B cell (primary cell): ENCODE results near the gene CDKN1C. TPM values are rescaled to one million over a fixed set of nuclear protein-coding genes. Genes with fewer than 3 reads are reported as not detected.

Experiments used
- ATAC-seq: fragments of 200-7000 bp; cut with Tn5 transposase; one replicate; pipeline ENCODE4 v1.10.0; 2021; ENCODE audit warnings: low read depth, mild to moderate bottlenecking, moderate number of reproducible peaks, moderate library complexity
- CTCF ChIA-PET: fragments of 350-600 bp; sonication (Branson Sonifier 250); formaldehyde crosslinking; loops from one replicate; lab custom pipeline; 2021; ENCODE audit warnings: antibody characterized with exemption, inconsistent platforms; lab: Charles Lee
- POLR2A ChIA-PET: fragments of 350-600 bp; sonication (Branson Sonifier 250); formaldehyde crosslinking; loops from one replicate; lab custom pipeline; 2021; ENCODE audit warnings: antibody characterized with exemption; lab: Charles Lee
- DNase-seq: peaks from one replicate; pipeline ENCODE4 v3.0.0; 2013
- H2AFZ ChIP-seq: 2 replicates; pipeline ENCODE4 v1.6.1; 2012; ENCODE audit warnings: mild to moderate bottlenecking, low read depth, low read length; ENCODE audit not compliant: insufficient read depth, poor library complexity, severe bottlenecking
- H3K27ac ChIP-seq, 2 donors: 1 replicate in 1 of 2; 2 replicates in 1 of 2; pipeline ENCODE4 v1.5.1; 2012 to 2013; ENCODE audit warnings: low read length in 2 of 2, mild to moderate bottlenecking in 2 of 2, moderate library complexity in 1 of 2
- H3K27me3 ChIP-seq, 4 experiments: fragments of 200-600 bp in 1 of 4; sonication (generic) in 1 of 4; replicated peaks in 1 of 4; 1 replicate in 2 of 4; 2 replicates in 2 of 4; pipeline versions ENCODE4 v1.6.1 to v1.7.0; 2013 to 2016; ENCODE audit warnings: low read length in 3 of 4, mild to moderate bottlenecking in 2 of 4, mixed read lengths in 1 of 4, moderate library complexity in 1 of 4; ENCODE audit not compliant: insufficient read depth in 4 of 4, control insufficient read depth in 3 of 4; ENCODE audit errors: control extremely low read depth in 1 of 4
- H3K36me3 ChIP-seq, 2 experiments: replicated peaks in 1 of 2; 1 replicate in 1 of 2; 2 replicates in 1 of 2; pipeline versions ENCODE4 v1.6.1 to v1.7.1; 2013; ENCODE audit warnings: low read length in 1 of 2; ENCODE audit not compliant: insufficient read depth in 2 of 2, control insufficient read depth in 1 of 2; ENCODE audit errors: control extremely low read depth in 1 of 2, extremely low read depth in 1 of 2
- H3K4me1 ChIP-seq, 2 donors: fragments of 200-600 bp in 1 of 2; sonication (generic) in 1 of 2; 1 replicate in 1 of 2; 2 replicates in 1 of 2; pipeline versions ENCODE4 v1.5.1 to v1.6.1; 2013 to 2017; ENCODE audit warnings: low read length in 2 of 2; ENCODE audit not compliant: control insufficient read depth in 2 of 2, insufficient read depth in 2 of 2
- H3K4me2 ChIP-seq: replicated peaks from 2 replicates; pipeline ENCODE3; 2012; ENCODE audit warnings: mild to moderate bottlenecking, low read depth, low read length; ENCODE audit not compliant: poor library complexity, severe bottlenecking
- H3K4me3 ChIP-seq, 5 experiments: fragments of 200-600 bp in 1 of 5; sonication (generic) in 1 of 5; 1 replicate in 3 of 5; 2 replicates in 2 of 5; pipeline versions ENCODE4 v1.5.1 to v1.7.0; 2011 to 2016; ENCODE audit warnings: low read length in 4 of 5, mild to moderate bottlenecking in 4 of 5, low read depth in 2 of 5, control low read depth in 1 of 5, moderate library complexity in 1 of 5; ENCODE audit not compliant: insufficient read depth in 1 of 5; ENCODE audit errors: control extremely low read depth in 1 of 5, extremely low read depth in 1 of 5
- H3K79me2 ChIP-seq: fragments of 200-600 bp; sonication (generic); one replicate; pipeline ENCODE4 v1.6.0; 2016; ENCODE audit warnings: low read length; ENCODE audit not compliant: control insufficient read depth, insufficient read depth
- H3K9ac ChIP-seq: fragments of 200-600 bp; sonication (generic); 2 replicates; pipeline ENCODE4 v1.6.1; 2017; ENCODE audit warnings: mild to moderate bottlenecking, low read length, moderate library complexity
- H3K9me3 ChIP-seq, 3 donors: one replicate each; pipeline versions ENCODE4 v1.6.1 to v1.7.1; 2013; ENCODE audit warnings: low read length in 2 of 3; ENCODE audit not compliant: control insufficient read depth in 2 of 3, insufficient read depth in 1 of 3; ENCODE audit errors: control extremely low read depth in 1 of 3
- H4K20me1 ChIP-seq: 2 replicates; pipeline ENCODE4 v1.6.0; 2012; ENCODE audit warnings: mild to moderate bottlenecking, low read length; ENCODE audit not compliant: insufficient read depth, control insufficient read depth, poor library complexity, severe bottlenecking
- H3K27ac Mint-ChIP-seq: one replicate; pipeline ENCODE4 v1.8.0; 2021; ENCODE audit warnings: mixed read lengths
- H3K27me3 Mint-ChIP-seq: one replicate; pipeline ENCODE4 v1.8.0; 2021; ENCODE audit warnings: mixed read lengths
- H3K4me1 Mint-ChIP-seq: one replicate; pipeline ENCODE4 v1.8.0; 2021; ENCODE audit warnings: mixed read lengths
- H3K4me3 Mint-ChIP-seq: one replicate; pipeline ENCODE4 v1.8.0; 2021; ENCODE audit warnings: mixed read lengths
- H3K9me3 Mint-ChIP-seq: one replicate; pipeline ENCODE4 v1.8.0; 2022; ENCODE audit warnings: mixed read lengths; ENCODE audit not compliant: insufficient read depth
- CTCF ChIP-seq: fragments of 200-600 bp; IDR thresholded peaks from one replicate; pipeline ENCODE4 v1.8.0; 2022; ENCODE audit warnings: antibody characterized with exemption, mild to moderate bottlenecking
- EZH2 ChIP-seq: IDR thresholded peaks from 2 replicates; pipeline ENCODE4 v1.6.1; 2012; ENCODE audit warnings: borderline replicate concordance, low read depth, mild to moderate bottlenecking, moderate library complexity, low read length; ENCODE audit not compliant: insufficient read depth, poor library complexity, severe bottlenecking
- WGBS: methylation state at CpG from one replicate; pipeline ENCODE4 v1.1.5; 2013; ENCODE audit warnings: missing lambda C conversion rate; ENCODE audit not compliant: insufficient coverage; 5-methylcytosine and 5-hydroxymethylcytosine counted together
- intact Hi-C: fragments of 100-400 bp; cut with micrococcal nuclease; formaldehyde crosslinking; loops from one replicate; pipeline ENCODE4 v1.10.0; 2022
- polyA plus RNA-seq: library from polyadenylated mRNA; depleted of rRNA; stranded (reverse); fragments of >200 nt; gene quantifications from 2 replicates; pipeline ENCODE4 v1.2.3, GENCODE V29; 2012
- total RNA-seq, 2 donors: library from RNA; stranded (reverse); fragments of 120-200 nt in 1 of 2; gene quantifications; 1 replicate in 1 of 2; 2 replicates in 1 of 2; pipeline versions ENCODE4 v1.2.3 to v1.2.4, GENCODE V29; 2013 to 2022

Gene CDKN1C
- total and polyA plus RNA-seq, 2 donors (not counting 1 experiment from before 2014, with no cell fraction given), result 0.58 to 8.0 TPM

- TF ChIP-seq EZH2 (no peak), CTCF (no peak)
- Mint-ChIP-seq H3K27me3 (peaks cover 28% of the 10 kb centered on the region), H3K27ac (no peak overlapping the region), H3K4me3 (no peak overlapping the region), H3K4me1 (peaks cover 16% of the 10 kb centered on the region), H3K9me3 (no peaks in the 10 kb centered on the region)
- 85% methylated on average over 12 of the region's 12 CpGs for WGBS
- Histone ChIP-seq H3K4me1 (peaks cover 24 to 28% of the 10 kb centered on the region in 2 donors), H3K27me3 (peaks cover 0 to 53% (median 16%) of the 10 kb centered on the region in 4 experiments), H2AFZ (no peak overlapping the region), H3K4me2 (no peak overlapping the region), H3K4me3 (no peak overlapping the region), H3K36me3 (no peaks in the 10 kb centered on the region), H3K9ac (no peak overlapping the region), H3K27ac (no peak overlapping the region), H3K79me2 (no peaks in the 10 kb centered on the region), H4K20me1 (peaks cover 5% of the 10 kb centered on the region), H3K9me3 (peaks cover 0 to 6% (median 0%) of the 10 kb centered on the region in 3 donors)
- DNase-seq (no peak), ATAC-seq (no peak)
- intact Hi-C loops, result no loop called here
- POLR2A ChIA-PET, result no interaction called here
- CTCF ChIA-PET, result interaction anchor here (0.5 kb wide), 1 partner anchor 48 kb away, joined by 3 read pairs; no protein-coding TSS in a partner anchor
These were observed 41.7 kb upstream of the CDKN1C start for GRCh38 chr11:2927121-2927800.

- Mint-ChIP-seq H3K4me1 (peaks cover 16% of the 10 kb centered on the region), H3K27ac (no peak overlapping the region), H3K9me3 (no peaks in the 10 kb centered on the region), H3K27me3 (peaks cover 28% of the 10 kb centered on the region), H3K4me3 (peak overlapping the region; percentile 10)
- ChIA-PET CTCF (no interaction called here), POLR2A (no interaction called here)
- Histone ChIP-seq H3K27me3 (peaks cover 0 to 48% (median 16%) of the 10 kb centered on the region in 4 experiments), H3K27ac (no peak overlapping the region), H4K20me1 (peaks cover 5% of the 10 kb centered on the region), H3K4me1 (peaks cover 24 to 28% of the 10 kb centered on the region in 2 donors), H3K9ac (no peak overlapping the region), H3K4me3 (no peak overlapping the region), H3K9me3 (peaks cover 0 to 6% (median 0%) of the 10 kb centered on the region in 3 donors), H3K79me2 (no peaks in the 10 kb centered on the region), H3K4me2 (no peak overlapping the region), H2AFZ (no peak overlapping the region), H3K36me3 (no peaks in the 10 kb centered on the region)
- TF ChIP-seq EZH2 (no peak), CTCF (no peak)
- DNase-seq, result no peak
- intact Hi-C loops, result no loop called here
- WGBS, result 92% methylated on average over 10 of the region's 11 CpGs
- no peak for ATAC-seq
These were observed 41.1 kb upstream of the CDKN1C start for GRCh38 chr11:2926611-2927051.
